ENCODE data around the gene CHCHD10.

DNA sequence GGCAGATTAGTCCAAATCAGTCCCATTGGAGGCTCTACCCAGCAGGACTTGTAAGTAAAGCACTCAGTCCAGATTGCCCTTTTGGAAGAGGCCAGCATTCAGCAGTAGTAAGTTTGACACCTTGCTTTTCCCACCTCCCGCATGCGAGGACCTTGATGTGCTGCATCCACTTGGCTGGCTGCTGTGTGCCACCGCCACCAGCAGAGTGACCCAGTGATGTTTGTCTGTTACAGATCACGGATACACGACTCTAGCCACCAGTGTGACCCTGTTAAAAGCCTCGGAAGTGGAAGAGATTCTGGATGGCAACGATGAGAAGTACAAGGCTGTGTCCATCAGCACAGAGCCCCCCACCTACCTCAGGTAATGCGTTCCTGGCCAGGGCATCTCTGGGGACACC is 25.6 kb upstream of the CHCHD10 start:
- TF ChIP-seq, protein P1, sequence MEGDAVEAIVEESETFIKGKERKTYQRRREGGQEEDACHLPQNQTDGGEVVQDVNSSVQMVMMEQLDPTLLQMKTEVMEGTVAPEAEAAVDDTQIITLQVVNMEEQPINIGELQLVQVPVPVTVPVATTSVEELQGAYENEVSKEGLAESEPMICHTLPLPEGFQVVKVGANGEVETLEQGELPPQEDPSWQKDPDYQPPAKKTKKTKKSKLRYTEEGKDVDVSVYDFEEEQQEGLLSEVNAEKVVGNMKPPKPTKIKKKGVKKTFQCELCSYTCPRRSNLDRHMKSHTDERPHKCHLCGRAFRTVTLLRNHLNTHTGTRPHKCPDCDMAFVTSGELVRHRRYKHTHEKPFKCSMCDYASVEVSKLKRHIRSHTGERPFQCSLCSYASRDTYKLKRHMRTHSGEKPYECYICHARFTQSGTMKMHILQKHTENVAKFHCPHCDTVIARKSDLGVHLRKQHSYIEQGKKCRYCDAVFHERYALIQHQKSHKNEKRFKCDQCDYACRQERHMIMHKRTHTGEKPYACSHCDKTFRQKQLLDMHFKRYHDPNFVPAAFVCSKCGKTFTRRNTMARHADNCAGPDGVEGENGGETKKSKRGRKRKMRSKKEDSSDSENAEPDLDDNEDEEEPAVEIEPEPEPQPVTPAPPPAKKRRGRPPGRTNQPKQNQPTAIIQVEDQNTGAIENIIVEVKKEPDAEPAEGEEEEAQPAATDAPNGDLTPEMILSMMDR (IDR thresholded peaks at IDR 0.05) = no peak
- TF ChIP-seq EZH2 (IDR thresholded peaks at IDR 0.05; ENCODE audit: borderline replicate concordance, insufficient read depth, low read depth, low read length, poor library complexity, severe bottlenecking) = no peak
